ENCODE results near the gene PRND. TPM values are rescaled to one million over a fixed set of nuclear protein-coding genes. Genes with fewer than 3 reads are reported as not detected.
A peak's percentile ranks its signal among the peaks of the same experiment; 100 is the strongest.

The PRND gene
- total and polyA plus RNA-seq, 2 of the 13 experiments (the other 11 are each of a cell fraction or from before 2014, with no cell fraction given): not detected

GRCh38 chr20:4769328-4769727 lies 47.6 kb downstream of the PRND start:
- WGBS (ENCODE audit: low lambda C conversion rate): 2% methylated on average over 2 of the region's 2 CpGs
- Histone ChIP-seq H3K4me2 (ENCODE audit: low read depth, low read length) (no peak overlapping the region), H2AFZ (ENCODE audit: low read length) (no peak overlapping the region), H3K27me3 (ENCODE audit: control insufficient read depth in 1 of 2, insufficient read depth in 2 of 2, low read length in 2 of 2) (peaks cover 0 to 9% of the 10 kb centered on the region in 2 experiments; a peak in 2 of 5 replicates), H3K36me3 (replicated peaks in 1 of 2; ENCODE audit: control insufficient read depth in 1 of 2, insufficient read depth in 2 of 2, low read length in 2 of 2) (no peaks in the 10 kb centered on the region), H3K27ac (ENCODE audit: extremely low read length, insufficient read depth, low read length) (no peak overlapping the region), H4K20me1 (ENCODE audit: insufficient read depth, low read length) (no peaks in the 10 kb centered on the region), H3K4me3 (replicated peaks in 1 of 3; ENCODE audit: insufficient read depth in 1 of 3, low read depth in 2 of 3, low read length in 3 of 3) (no peak overlapping the region), H3K9ac (ENCODE audit: insufficient read depth, low read depth, low read length) (no peak overlapping the region), H3K4me1 (ENCODE audit: insufficient read depth, low read length) (peaks cover 22% of the 10 kb centered on the region), H3K79me2 (ENCODE audit: insufficient read depth, low read length) (no peaks in the 10 kb centered on the region), H3K9me3 (ENCODE audit: low read length) (peaks cover 29% of the 10 kb centered on the region)
- intact Hi-C loops (cut with micrococcal nuclease; ENCODE audit: unreplicated experiment): no loop called here
- ChIA-PET CTCF (ENCODE audit: low intra/inter-chr PET ratio, low total read pairs) (no interaction called here), POLR2A (interaction anchor here (0.5 to 1.2 kb wide), 2 partner anchors 10 to 319 kb away, joined by 3 read pairs; no protein-coding TSS in a partner anchor)
- peak; percentile 43 for FAIRE-seq
- peak; percentile 67 for ATAC-seq
- DNase-seq (ENCODE audit: low spot score): peak; percentile 80
- in situ Hi-C loops (cut with HindIII; ENCODE audit: extremely low pct_ligation_motif_present, low pct_unique_long_range_greater_than_20kb): no loop called here
- BruUV-seq (replicated peaks): no TSS peak
- TF ChIP-seq ERF (CRISPR knock-in tag; IDR thresholded peaks at IDR 0.05) (no peak), GRHL1 (CRISPR knock-in tag; conservative IDR thresholded peaks at IDR 0.05) (no peak), FOXM1 (CRISPR knock-in tag; IDR thresholded peaks at IDR 0.05) (no peak), ZNF614 (CRISPR knock-in tag; IDR thresholded peaks at IDR 0.05; ENCODE audit: borderline replicate concordance) (0 out of 2 replicates have a peak, but pooled peaks have one; percentile 37), NR2F1 (CRISPR knock-in tag; IDR thresholded peaks at IDR 0.05) (peak; percentile 93 to 96), FOXP1 (IDR thresholded peaks at IDR 0.05) (0 out of 2 replicates have a peak, but pooled peaks have one; percentile 18), FOXP1 (CRISPR knock-in tag; IDR thresholded peaks at IDR 0.05) (peak; percentile 61), CHD2 (IDR thresholded peaks at IDR 0.05; ENCODE audit: low read depth, low read length) (no peak), BATF2 (CRISPR knock-in tag; IDR thresholded peaks at IDR 0.05) (no peak), ZBTB3 (CRISPR knock-in tag; IDR thresholded peaks at IDR 0.05; ENCODE audit: borderline replicate concordance, low read depth) (no peak), GZF1 (CRISPR knock-in tag; IDR thresholded peaks at IDR 0.05) (no peak), ZNF652 (CRISPR knock-in tag; IDR thresholded peaks at IDR 0.05; ENCODE audit: borderline replicate concordance, low read depth) (no peak), CBX1 (IDR thresholded peaks at IDR 0.05; ENCODE audit: low read depth) (no peak), SOX6 (IDR thresholded peaks at IDR 0.05) (no peak), SOX6 (CRISPR knock-in tag; IDR thresholded peaks at IDR 0.05) (peak; percentile 80), AGO1 (IDR thresholded peaks at IDR 0.05; ENCODE audit: low read depth, low read length, poor library complexity, severe bottlenecking) (no peak), JARID2 (CRISPR knock-in tag; IDR thresholded peaks at IDR 0.05; ENCODE audit: insufficient replicate concordance) (no peak), POGZ (CRISPR knock-in tag; IDR thresholded peaks at IDR 0.05) (peak; percentile 69), CREB1 (IDR thresholded peaks at IDR 0.05) (peak; percentile 64; the same call in 1 of the 2 replicates), CREB1 (CRISPR knock-in tag; IDR thresholded peaks at IDR 0.05) (no peak), MED1 (CRISPR knock-in tag; IDR thresholded peaks at IDR 0.05) (peak; percentile 40; the same call in 1 of the 2 replicates), ZNF12 (CRISPR knock-in tag; IDR thresholded peaks at IDR 0.05) (no peak), TOPORS (CRISPR knock-in tag; IDR thresholded peaks at IDR 0.05) (no peak)
- TF ChIP-seq, protein P1, sequence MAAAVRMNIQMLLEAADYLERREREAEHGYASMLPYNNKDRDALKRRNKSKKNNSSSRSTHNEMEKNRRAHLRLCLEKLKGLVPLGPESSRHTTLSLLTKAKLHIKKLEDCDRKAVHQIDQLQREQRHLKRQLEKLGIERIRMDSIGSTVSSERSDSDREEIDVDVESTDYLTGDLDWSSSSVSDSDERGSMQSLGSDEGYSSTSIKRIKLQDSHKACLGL (CRISPR knock-in tag; IDR thresholded peaks at IDR 0.05): no peak
- TF ChIP-seq, protein P2, sequence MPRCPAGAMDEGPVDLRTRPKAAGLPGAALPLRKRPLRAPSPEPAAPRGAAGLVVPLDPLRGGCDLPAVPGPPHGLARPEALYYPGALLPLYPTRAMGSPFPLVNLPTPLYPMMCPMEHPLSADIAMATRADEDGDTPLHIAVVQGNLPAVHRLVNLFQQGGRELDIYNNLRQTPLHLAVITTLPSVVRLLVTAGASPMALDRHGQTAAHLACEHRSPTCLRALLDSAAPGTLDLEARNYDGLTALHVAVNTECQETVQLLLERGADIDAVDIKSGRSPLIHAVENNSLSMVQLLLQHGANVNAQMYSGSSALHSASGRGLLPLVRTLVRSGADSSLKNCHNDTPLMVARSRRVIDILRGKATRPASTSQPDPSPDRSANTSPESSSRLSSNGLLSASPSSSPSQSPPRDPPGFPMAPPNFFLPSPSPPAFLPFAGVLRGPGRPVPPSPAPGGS (CRISPR knock-in tag; IDR thresholded peaks at IDR 0.05): no peak

Data from HepG2 (cell line).